Ovary (tissue), 9 donors: Measurements from ENCODE around the gene SLC38A10. TPM values are rescaled to one million over a fixed set of nuclear protein-coding genes. Genes with fewer than 3 reads are reported as not detected.
"Not testable (repeated sequence)": the region's sequence is repeated elsewhere in the genome, so short reads cannot be mapped to it uniquely, and the experiment has no call there.

Experiments
- DNase-seq, 5 donors: peaks; one replicate each; pipeline ENCODE4 v3.0.0-alpha.2; 2019 to 2020
- H3K27ac ChIP-seq, 2 donors: fragments of 200-600 bp; one replicate each; pipeline versions ENCODE4 v1.5.1 to v1.8.0; 2019 to 2022
- H3K27me3 ChIP-seq: fragments of 200-600 bp; one replicate; pipeline ENCODE4 v1.8.0; 2022
- H3K36me3 ChIP-seq: fragments of 200-600 bp; sonication (generic); one replicate; pipeline ENCODE4 v1.5.1; 2019
- H3K4me1 ChIP-seq: one replicate; pipeline ENCODE4 v1.8.1; 2013; ENCODE audit warnings: mild to moderate bottlenecking, moderate library complexity; ENCODE audit not compliant: insufficient read depth
- H3K4me3 ChIP-seq: fragments of 200-600 bp; sonication (generic); one replicate; pipeline ENCODE4 v1.5.1; 2017
- H3K9me3 ChIP-seq, 2 donors: fragments of 200-600 bp in 1 of 2; sonication (generic) in 1 of 2; one replicate each; pipeline versions ENCODE4 v1.5.1 to v1.8.1; 2013 to 2019; ENCODE audit warnings: mild to moderate bottlenecking in 1 of 2, moderate library complexity in 1 of 2
- EP300 ChIP-seq: sonication (generic); formaldehyde crosslinking; IDR thresholded peaks from one replicate; pipeline ENCODE4 v1.6.1; 2017; ENCODE audit warnings: antibody characterized with exemption
- POLR2A ChIP-seq: fragments of 450-650 bp; IDR thresholded peaks from one replicate; pipeline ENCODE4 v1.6.1; 2017; ENCODE audit warnings: antibody characterized with exemption, mild to moderate bottlenecking, moderate library complexity
- WGBS, 3 donors: extraction: QIAGEN DNeasy Blood & Tissue Kit in 1 of 3; methylation state at CpG; one replicate each; pipeline versions ENCODE4 v1.1.5 to v1.1.7; 2013 to 2017; 5-methylcytosine and 5-hydroxymethylcytosine counted together
- intact Hi-C, 4 donors: fragments of 100-400 bp; cut with DNase I; formaldehyde crosslinking; loops; one replicate each; pipeline versions ENCODE4 v1.11.0 to v1.15.1; 2022 to 2023
- polyA plus RNA-seq, 2 donors: library from polyadenylated mRNA; stranded (reverse); fragments of 200-250 nt in 1 of 2; fragments of 350-450 nt in 1 of 2; fragmentation: Illumina TruSeq in 1 of 2; extraction: RNeasy Lipid Tissue Mini Kit (QIAGEN cat#74804) in 1 of 2; gene quantifications; one replicate each; pipeline ENCODE4 v1.2.3, GENCODE V29; 2013 to 2014
- total RNA-seq, 7 donors: library from RNA; depleted of rRNA in 2 of 7; stranded (reverse); fragments of >200 nt in 2 of 7; fragmentation: NEBNext Ultra II Directional in 3 of 7; extraction: Animal tissue kit (Norgen Biotek cat#: 25700) in 3 of 7; gene quantifications; one replicate each; pipeline versions ENCODE4 v1.1.0 to v1.2.4, GENCODE V29; 2016 to 2023
- TF ChIP-seq, protein P1 (sequence below), 3 donors: fragments of 450-650 bp in 2 of 3; fragments of 200-600 bp in 1 of 3; IDR thresholded peaks; one replicate each; pipeline versions ENCODE4 v1.5.1 to v1.8.0; 2016 to 2022; ENCODE audit warnings: antibody characterized with exemption in 3 of 3, mild to moderate bottlenecking in 1 of 3
- donor health status: DM: no; HTN: no; CAD: no; lungs with moderate emphysema.
- donor health status: DM: no; HTN: no; CAD: no.
- donor health status: Bipolar disorder and iron deficiency.
- donor health status: DM: yes; HTN: yes; CAD: no.
- donor health status: DM: no; HTN: no; CAD: no.
- donor health status: DM: yes; HTN: yes; CAD: no.

The SLC38A10 gene
- total and polyA plus RNA-seq, 9 donors, result 11.5 to 75.7 (median 64.3) TPM

DNA sequence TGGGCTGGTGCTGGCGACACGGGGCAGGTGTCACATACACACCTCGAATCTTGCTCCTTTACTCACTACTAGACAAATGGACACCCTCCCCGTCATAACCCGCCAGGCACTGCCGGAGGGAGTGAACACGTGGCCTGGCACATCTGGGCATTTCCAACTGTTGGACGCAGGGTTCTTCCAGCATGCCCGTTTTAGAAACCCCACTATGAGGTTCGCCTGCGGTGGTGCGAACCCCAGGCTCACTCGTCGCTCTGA lies 65.5 kb downstream of the SLC38A10 start:
- Histone ChIP-seq H3K27me3 (no peaks in the 10 kb centered on the region), H3K27ac (no peak overlapping the region), H3K4me3 (no peak overlapping the region), H3K36me3 (no peaks in the 10 kb centered on the region), H3K9me3 (no peaks in the 10 kb centered on the region), H3K4me1 (no peaks in the 10 kb centered on the region)
- WGBS, 3 donors, result 90 to 92% (median 92%) methylated on average over 14 of the region's 14 CpGs
- intact Hi-C loops, result no loop called here
- DNase-seq, result no peak
- TF ChIP-seq POLR2A, result no peak
- no peak for TF ChIP-seq EP300
- TF ChIP-seq, protein P1, sequence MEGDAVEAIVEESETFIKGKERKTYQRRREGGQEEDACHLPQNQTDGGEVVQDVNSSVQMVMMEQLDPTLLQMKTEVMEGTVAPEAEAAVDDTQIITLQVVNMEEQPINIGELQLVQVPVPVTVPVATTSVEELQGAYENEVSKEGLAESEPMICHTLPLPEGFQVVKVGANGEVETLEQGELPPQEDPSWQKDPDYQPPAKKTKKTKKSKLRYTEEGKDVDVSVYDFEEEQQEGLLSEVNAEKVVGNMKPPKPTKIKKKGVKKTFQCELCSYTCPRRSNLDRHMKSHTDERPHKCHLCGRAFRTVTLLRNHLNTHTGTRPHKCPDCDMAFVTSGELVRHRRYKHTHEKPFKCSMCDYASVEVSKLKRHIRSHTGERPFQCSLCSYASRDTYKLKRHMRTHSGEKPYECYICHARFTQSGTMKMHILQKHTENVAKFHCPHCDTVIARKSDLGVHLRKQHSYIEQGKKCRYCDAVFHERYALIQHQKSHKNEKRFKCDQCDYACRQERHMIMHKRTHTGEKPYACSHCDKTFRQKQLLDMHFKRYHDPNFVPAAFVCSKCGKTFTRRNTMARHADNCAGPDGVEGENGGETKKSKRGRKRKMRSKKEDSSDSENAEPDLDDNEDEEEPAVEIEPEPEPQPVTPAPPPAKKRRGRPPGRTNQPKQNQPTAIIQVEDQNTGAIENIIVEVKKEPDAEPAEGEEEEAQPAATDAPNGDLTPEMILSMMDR (IDR thresholded peaks at IDR 0.05), result no peak

DNA sequence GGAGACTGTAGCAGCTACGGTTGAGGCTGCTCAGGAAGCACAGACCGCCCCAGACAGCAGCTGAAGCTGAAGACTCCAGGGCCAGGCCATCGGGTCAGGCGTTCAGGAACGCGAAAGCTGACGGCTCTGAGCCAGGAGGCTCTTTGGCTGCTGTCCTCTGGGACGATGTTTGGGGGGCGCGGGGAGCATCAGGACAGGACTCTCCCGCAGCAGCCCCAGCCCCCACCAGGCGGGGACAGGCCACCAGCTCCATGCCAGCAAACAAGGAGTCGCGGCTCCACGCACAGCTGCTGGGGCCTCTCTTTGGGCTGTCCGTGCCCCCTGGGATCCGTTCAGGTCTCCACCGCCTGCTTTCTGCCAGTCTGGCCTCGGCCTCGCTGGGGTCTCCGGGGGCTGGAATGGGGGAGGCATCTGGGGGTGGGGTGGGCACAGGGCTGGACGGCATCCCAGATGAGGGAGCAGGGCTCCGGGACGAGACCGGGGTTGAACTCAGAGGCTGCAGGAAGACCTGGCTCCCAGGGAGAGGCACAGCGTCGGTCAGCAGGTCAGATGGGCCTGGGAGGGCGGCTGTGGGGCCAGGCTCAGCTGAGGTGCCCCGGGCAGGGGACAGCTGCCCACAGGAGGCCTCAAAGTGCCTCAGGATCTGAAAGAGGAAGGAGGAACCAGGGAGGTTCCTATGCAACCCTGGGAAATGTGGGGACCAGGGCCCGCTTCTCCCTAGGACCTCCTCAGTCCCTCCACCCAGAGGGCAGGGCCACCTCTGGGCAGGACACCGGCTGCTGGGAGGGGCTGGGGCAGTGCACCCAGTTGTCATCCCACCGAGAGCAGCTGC lies 66.1 kb downstream of the SLC38A10 start:
- no peaks in the 10 kb centered on the region for H3K4me1 ChIP-seq
- DNase-seq, result peak in 2 of 5 donors; percentile 26 to 52
- intact Hi-C loops, result no loop called here
- TF ChIP-seq POLR2A (no peak), EP300 (no peak)
- TF ChIP-seq, protein P1 (IDR thresholded peaks at IDR 0.05), result no peak
- H3K9me3 ChIP-seq, result no peaks in the 10 kb centered on the region
- H3K4me3 ChIP-seq, result no peak overlapping the region
- WGBS, 3 donors, result 59 to 73% (median 66%) methylated on average over 32 of the region's 32 CpGs
- H3K27me3 ChIP-seq, result no peaks in the 10 kb centered on the region
- H3K36me3 ChIP-seq, result no peaks in the 10 kb centered on the region
- no peak overlapping the region for H3K27ac ChIP-seq

DNA sequence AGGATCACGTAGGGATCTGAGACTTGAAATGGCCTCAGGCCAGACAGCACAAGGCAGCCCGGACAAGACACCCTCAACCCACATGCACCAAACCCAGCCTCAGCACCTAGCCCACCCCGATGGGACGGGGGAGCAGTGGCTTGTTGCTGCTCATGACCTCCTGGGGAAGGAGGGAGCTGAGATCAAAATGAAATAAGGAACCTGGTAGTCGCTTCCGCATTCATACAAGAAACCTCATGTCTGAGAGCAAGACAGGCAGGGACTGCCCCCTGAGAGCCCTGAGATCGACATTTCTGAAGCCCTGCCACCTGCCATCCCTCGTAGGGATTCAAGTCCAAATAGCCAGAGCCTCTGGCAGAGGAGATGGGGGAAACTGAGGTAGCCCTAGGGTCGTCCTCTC lies 66.7 kb downstream of the SLC38A10 start:
- DNase-seq, result no peak
- Histone ChIP-seq H3K9me3 (no peaks in the 10 kb centered on the region), H3K4me3 (no peak overlapping the region), H3K27me3 (no peaks in the 10 kb centered on the region), H3K27ac (no peak overlapping the region), H3K36me3 (no peaks in the 10 kb centered on the region), H3K4me1 (no peaks in the 10 kb centered on the region)
- intact Hi-C loops, result no loop called here
- no peak for TF ChIP-seq EP300
- TF ChIP-seq POLR2A, result no peak
- TF ChIP-seq, protein P1 (IDR thresholded peaks at IDR 0.05), result no peak
- WGBS, 3 donors, result 70 to 75% (median 74%) methylated on average over 9 of the region's 9 CpGs

DNA sequence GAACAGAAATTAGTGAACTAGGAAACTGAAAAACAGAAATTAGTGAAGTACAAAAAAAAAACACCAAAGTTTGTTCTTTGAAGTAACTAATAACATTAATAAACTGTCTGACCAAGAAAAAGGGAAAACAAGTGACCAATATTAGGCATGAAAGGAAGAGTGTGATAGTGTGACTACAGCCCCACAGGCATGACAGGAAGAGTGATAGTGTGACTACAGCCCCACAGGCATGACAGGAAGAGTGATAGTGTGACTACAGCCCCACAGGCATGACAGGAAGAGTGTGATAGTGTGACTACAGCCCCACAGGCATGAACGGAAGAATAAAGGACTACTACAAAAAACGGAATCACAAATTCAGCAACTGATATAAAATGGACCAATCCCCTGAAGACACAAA lies 67.5 kb downstream of the SLC38A10 start:
- H3K4me1 ChIP-seq, H3K4me3 ChIP-seq, DNase-seq, H3K9me3 ChIP-seq, H3K27ac ChIP-seq, intact Hi-C loops, H3K36me3 ChIP-seq, H3K27me3 ChIP-seq: not testable (repeated sequence)
- 75 to 90% (median 76%) methylated on average over 2 of the region's 2 CpGs for WGBS, 3 donors

DNA sequence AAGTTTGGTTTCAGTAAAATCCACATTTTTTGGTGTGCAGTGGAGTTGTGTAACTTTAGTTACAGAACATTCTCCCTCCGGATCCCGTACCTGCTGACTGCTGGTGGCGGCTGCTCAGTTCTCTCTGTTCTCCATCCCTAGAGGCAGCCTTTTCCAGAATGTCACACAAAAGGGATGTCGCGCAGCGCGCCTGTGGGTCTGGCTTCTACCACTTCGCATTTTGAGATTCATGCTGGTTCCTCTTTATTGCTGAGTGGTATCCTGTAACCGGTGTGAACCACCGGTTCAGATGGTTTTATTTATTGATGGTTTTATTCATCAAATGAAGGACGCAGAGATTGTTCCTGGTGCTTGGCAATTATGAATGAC lies 71.4 kb downstream of the SLC38A10 start:
- H3K36me3 ChIP-seq, result no peaks in the 10 kb centered on the region
- H3K27ac ChIP-seq, result peak overlapping the region; percentile 31 to 78
- H3K4me3 ChIP-seq, result no peak overlapping the region
- 17 to 34% (median 24%) methylated on average over 11 of the region's 11 CpGs for WGBS, 3 donors
- no peaks in the 10 kb centered on the region for H3K27me3 ChIP-seq
- TF ChIP-seq POLR2A (no peak), EP300 (no peak)
- TF ChIP-seq, protein P1 (IDR thresholded peaks at IDR 0.05), result no peak
- intact Hi-C loops, result loop anchor here in 1 of 4 donors (5.0 kb wide), 1 partner anchor 81 kb away; no protein-coding TSS in a partner anchor
- H3K9me3 ChIP-seq, result no peaks in the 10 kb centered on the region
- H3K4me1 ChIP-seq, result peaks cover 9% of the 10 kb centered on the region
- DNase-seq, result peak in 1 of 5 donors; percentile 36
